ENCODE results near the gene NUP210L.
A peak's percentile ranks its signal among the peaks of the same experiment; 100 is the strongest.
"Not testable (repeated sequence)": the region's sequence is repeated elsewhere in the genome, so short reads cannot be mapped to it uniquely, and the experiment has no call there.

Gene NUP210L

GRCh38 chr1:154094411-154094810, 60.5 kb downstream of the NUP210L start:
- DNase-seq, result no peak

DNA sequence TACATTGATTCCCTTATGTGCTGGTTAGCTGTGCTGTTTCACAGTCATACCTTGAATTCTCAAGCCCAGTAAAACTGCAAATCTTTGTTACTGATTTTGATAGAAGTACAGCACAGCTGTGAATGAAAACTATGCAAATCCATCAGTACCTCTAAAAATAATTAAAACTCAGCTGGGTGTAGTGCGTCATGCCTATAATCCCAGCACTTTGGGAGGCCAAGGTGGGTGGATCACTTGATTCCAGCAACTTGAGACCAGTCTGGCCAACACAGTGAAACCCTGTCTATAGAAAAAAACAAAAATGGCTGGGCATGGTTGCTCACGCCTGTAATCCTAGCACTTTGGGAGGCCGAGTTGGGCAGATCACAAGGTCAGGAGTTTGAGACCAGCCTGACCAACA, 61.2 kb downstream of the NUP210L start:
- DNase-seq, result no peak

DNA sequence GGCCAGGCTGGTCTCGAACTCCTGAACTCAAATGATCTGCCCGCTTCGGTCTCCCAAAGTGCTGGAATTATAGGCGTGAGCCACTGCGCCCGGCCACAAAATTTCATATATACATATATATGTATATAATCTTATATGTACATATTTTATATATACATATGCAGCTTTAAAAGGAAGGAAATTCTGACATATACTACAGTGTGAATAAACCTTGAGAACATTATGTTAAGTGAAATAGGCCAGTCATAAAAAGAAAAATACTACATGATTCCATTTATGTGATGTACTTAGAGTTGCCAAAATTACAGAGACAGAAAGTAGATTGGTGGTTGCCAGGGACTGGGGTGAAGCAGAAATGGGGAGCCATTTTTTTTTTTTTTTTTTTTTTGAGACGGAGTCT, 63.2 kb downstream of the NUP210L start:
- no peak for DNase-seq

- DNase-seq, result no peak
Observed at GRCh38 chr1:154087574-154087973, 67.3 kb downstream of the NUP210L start.

- not testable (repeated sequence) for DNase-seq
Observed at GRCh38 chr1:154083057-154083456, 71.8 kb downstream of the NUP210L start.

GRCh38 chr1:154081386-154082126, 73.3 kb downstream of the NUP210L start:
- DNase-seq, result no peak

GRCh38 chr1:154076413-154076812, 78.5 kb downstream of the NUP210L start:
- no peak for DNase-seq

GRCh38 chr1:154075746-154076145, 79.1 kb downstream of the NUP210L start:
- no peak for DNase-seq

- DNase-seq, result no peak
Observed at GRCh38 chr1:154062309-154062708, 92.6 kb downstream of the NUP210L start.

DNA sequence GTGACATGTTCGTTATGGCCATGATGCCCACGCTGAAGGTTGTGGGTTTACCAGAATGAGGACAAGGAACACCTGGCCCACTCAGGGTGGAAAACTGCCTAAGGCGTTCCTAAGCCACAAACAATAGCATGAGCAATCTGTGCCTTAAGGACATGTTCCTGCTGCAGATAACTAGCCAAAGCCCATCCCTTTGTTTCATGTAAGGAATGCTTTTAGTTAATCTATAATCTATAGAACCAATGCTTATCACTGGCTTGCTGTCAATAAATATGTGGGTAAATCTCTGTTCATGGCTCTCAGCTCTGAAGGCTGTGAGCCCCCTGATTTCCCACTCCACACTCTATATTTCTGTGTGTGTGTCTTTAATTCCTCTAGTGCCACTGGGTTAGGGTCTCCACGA, 107.4 kb downstream of the NUP210L start:
- not testable (repeated sequence) for DNase-seq

DNA sequence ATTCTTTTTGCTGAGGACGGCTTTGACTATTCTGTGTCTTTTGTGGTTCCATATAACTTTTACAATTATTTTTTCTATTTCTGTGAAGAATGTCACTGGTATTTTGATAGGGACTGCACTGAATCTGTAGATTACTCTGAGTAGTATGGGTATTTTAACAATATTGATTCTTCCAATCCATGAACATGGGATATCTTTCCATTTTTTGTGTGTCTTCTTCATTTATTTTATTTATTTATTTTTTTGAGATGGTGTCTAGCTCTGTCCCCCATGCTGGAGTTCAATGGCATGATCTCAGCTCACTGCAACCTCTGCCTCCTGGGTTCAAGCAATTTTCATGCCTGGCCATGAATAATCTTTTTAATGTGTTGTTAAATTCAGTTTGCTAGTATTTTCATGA, 121.2 kb downstream of the NUP210L start:
- DNase-seq, result not testable (repeated sequence)

- DNase-seq, result no peak
Observed at GRCh38 chr1:154019940-154020339, 134.9 kb downstream of the NUP210L start.

DNA sequence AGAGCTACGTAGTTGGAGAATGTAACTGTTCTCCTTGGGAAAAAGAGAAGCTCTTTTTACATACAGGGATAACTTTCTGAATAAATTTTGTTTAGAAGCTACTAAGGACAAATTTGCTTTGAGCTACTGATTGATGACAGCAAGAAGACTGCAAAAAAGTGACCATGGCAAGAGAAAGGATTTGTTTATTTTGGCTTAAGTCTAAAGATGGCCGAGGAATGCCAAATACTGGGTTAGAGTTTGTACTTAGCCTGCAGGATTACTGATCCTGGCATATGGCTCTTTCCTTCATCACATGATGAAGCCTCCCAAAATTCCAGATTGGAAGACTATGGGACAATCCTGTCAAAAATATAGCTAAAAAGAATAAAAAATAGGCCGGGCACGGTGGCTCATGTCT, 135.6 kb downstream of the NUP210L start:
- no peak for DNase-seq

- no peak for DNase-seq
Observed at GRCh38 chr1:154014154-154014907, 140.5 kb downstream of the NUP210L start.

- DNase-seq, result not testable (repeated sequence)
Observed at GRCh38 chr1:154012543-154012942, 142.3 kb downstream of the NUP210L start.

GRCh38 chr1:154012129-154012528, 142.7 kb downstream of the NUP210L start:
- DNase-seq, result no peak

DNA sequence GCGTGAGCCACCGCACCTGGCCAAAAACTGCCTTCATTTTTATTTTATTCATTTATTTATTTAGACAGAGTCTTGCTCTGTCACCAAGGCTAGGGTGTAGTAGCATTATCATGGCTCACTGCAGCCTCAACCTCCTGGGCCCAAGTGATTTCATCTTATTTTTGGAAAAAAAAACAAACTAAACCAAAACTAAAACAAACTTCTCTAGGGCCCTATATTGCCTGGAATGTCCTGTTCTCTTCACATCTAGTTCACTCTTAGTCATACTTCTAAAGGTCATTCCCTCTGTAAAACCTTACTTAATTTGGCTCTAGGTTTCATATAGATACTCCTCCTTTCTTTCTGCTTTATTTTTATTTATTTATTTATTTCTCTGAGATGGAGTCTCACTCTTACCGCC, 148.7 kb downstream of the NUP210L start:
- no peak for DNase-seq

DNA sequence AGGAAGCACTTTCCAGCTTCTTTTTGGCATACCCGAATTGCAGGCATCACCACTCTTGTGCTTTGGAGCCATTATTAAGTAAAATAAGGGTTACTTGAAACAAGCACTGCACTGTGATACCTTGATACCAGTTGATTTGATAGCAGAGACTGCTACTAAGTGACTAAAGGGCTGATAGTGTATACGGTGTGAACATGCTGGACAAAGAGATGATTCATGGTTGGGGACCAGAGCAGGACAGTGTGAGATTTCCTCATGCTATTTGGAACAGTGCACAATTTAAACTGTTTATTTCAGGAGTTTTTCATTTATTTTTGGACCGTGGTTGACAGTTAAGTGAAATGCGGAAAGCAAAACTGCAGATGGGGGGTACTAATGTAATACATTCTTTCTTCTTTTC, 154.5 kb downstream of the NUP210L start:
- DNase-seq, result no peak

GRCh38 chr1:153996882-153997281, 158.0 kb downstream of the NUP210L start:
- not testable (repeated sequence) for DNase-seq

GRCh38 chr1:153995640-153996039, 159.2 kb downstream of the NUP210L start:
- DNase-seq, result no peak

- no peak for DNase-seq
Observed at GRCh38 chr1:153995202-153995601, 159.7 kb downstream of the NUP210L start.

DNA sequence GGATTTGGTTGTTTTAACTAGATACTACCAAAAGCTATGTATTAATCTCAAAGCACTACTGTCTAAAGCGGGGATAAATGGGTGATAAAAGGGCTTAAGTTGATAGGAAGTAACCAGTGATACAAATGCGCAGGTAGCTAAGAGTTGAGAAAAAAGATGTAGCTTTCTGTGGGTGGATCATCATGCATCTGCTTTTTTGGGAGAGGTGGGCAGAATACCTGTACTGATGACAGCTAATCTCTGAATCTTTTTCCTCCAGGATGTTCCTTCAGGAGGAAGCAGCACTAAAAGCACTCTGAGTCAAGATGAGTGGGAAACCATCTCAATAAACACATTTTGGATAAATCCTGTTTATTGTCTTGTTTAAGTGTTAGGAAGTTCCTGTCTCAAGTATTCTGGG, 163.1 kb downstream of the NUP210L start:
- no peak for DNase-seq

DNA sequence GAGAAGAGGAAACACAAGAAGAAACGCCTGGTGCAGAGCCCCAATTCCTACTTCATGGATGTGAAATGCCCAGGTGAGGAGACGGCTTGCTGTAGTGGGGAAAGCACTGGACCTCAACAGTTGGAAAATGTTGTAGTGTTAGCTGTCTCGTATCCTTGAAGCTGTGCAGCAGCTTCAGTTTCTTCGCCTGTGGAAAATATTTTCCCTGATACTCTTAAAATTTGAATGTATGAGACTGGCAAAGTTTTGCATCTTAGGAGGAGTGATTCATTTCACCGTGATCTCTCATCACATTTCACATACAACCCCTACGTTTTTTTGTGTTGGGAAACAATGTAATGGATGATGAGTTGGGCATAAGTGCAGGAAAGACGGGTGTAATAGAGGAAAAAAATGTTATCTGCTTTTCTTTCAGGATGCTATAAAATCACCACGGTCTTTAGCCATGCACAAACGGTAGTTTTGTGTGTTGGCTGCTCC, 163.7 kb downstream of the NUP210L start:
- DNase-seq, result no peak

GRCh38 chr1:153990468-153991150, 164.3 kb downstream of the NUP210L start, which contains the start of gene RPS27:
TSS of gene RPS27 (plus strand) at chr1:153990762. CDS start at chr1:153990797, 35 bp downstream.
- DNase-seq, result peak; percentile 95

All from retina (tissue), 1 donor.